K562 (cell line): ENCODE results near the gene ADAMTS7.

Experiments
- BACH1 ChIP-seq: fragments of 200-800 bp; sonication (Bioruptor generic); IDR thresholded peaks from 2 replicates; pipeline ENCODE4 v1.6.1; 2016; ENCODE audit warnings: missing genetic modification characterization, missing compliant biosample characterization
- CBFA2T3 ChIP-seq: fragments of 450-650 bp; IDR thresholded peaks from 2 replicates; pipeline ENCODE4 v1.6.1; 2017
- EHMT2 ChIP-seq: fragments of 450-650 bp; IDR thresholded peaks from 2 replicates; pipeline ENCODE4 v1.6.1; 2018; ENCODE audit warnings: antibody characterized with exemption
- ESRRA ChIP-seq: fragments of 450-650 bp; IDR thresholded peaks from 2 replicates; pipeline ENCODE4 v1.6.1; 2014; ENCODE audit warnings: low read depth, mild to moderate bottlenecking, moderate library complexity, borderline replicate concordance
- POLR2A ChIP-seq: fragments of 450-650 bp; conservative IDR thresholded peaks from 2 replicates; pipeline ENCODE4 v1.6.1; 2016
- SIN3B ChIP-seq: fragments of 450-650 bp; IDR thresholded peaks from 2 replicates; pipeline ENCODE4 v1.6.1; 2017; ENCODE audit warnings: low read depth, mild to moderate bottlenecking, moderate library complexity
- TCF7 ChIP-seq: sonication (generic); IDR thresholded peaks from 2 replicates; pipeline ENCODE4 v1.6.1; 2016; ENCODE audit warnings: antibody characterized with exemption, borderline replicate concordance

GRCh38 chr15:78768096-78768495 is 43.2 kb downstream of the ADAMTS7 start:
- TF ChIP-seq EHMT2 (no peak), BACH1 (no peak), CBFA2T3 (no peak), SIN3B (no peak), POLR2A (no peak), TCF7 (no peak), ESRRA (no peak)
